B cell (primary cell): ENCODE measurements around the gene LRG1. TPM values are rescaled to one million over a fixed set of nuclear protein-coding genes. Genes with fewer than 3 reads are reported as not detected.

Source experiments
- ATAC-seq: fragments of 200-7000 bp; cut with Tn5 transposase; one replicate; pipeline ENCODE4 v1.10.0; 2021; ENCODE audit warnings: low read depth, mild to moderate bottlenecking, moderate number of reproducible peaks, moderate library complexity
- CTCF ChIA-PET: fragments of 350-600 bp; sonication (Branson Sonifier 250); formaldehyde crosslinking; loops from one replicate; lab custom pipeline; 2021; ENCODE audit warnings: antibody characterized with exemption, inconsistent platforms; lab: Charles Lee
- POLR2A ChIA-PET: fragments of 350-600 bp; sonication (Branson Sonifier 250); formaldehyde crosslinking; loops from one replicate; lab custom pipeline; 2021; ENCODE audit warnings: antibody characterized with exemption; lab: Charles Lee
- DNase-seq: peaks from one replicate; pipeline ENCODE4 v3.0.0; 2013
- H2AFZ ChIP-seq: 2 replicates; pipeline ENCODE4 v1.6.1; 2012; ENCODE audit warnings: mild to moderate bottlenecking, low read depth, low read length; ENCODE audit not compliant: insufficient read depth, poor library complexity, severe bottlenecking
- H3K27ac ChIP-seq, 2 donors: 1 replicate in 1 of 2; 2 replicates in 1 of 2; pipeline ENCODE4 v1.5.1; 2012 to 2013; ENCODE audit warnings: low read length in 2 of 2, mild to moderate bottlenecking in 2 of 2, moderate library complexity in 1 of 2
- H3K27me3 ChIP-seq, 4 experiments: fragments of 200-600 bp in 1 of 4; sonication (generic) in 1 of 4; replicated peaks in 1 of 4; 1 replicate in 2 of 4; 2 replicates in 2 of 4; pipeline versions ENCODE4 v1.6.1 to v1.7.0; 2013 to 2016; ENCODE audit warnings: low read length in 3 of 4, mild to moderate bottlenecking in 2 of 4, mixed read lengths in 1 of 4, moderate library complexity in 1 of 4; ENCODE audit not compliant: insufficient read depth in 4 of 4, control insufficient read depth in 3 of 4; ENCODE audit errors: control extremely low read depth in 1 of 4
- H3K36me3 ChIP-seq, 2 experiments: replicated peaks in 1 of 2; 1 replicate in 1 of 2; 2 replicates in 1 of 2; pipeline versions ENCODE4 v1.6.1 to v1.7.1; 2013; ENCODE audit warnings: low read length in 1 of 2; ENCODE audit not compliant: insufficient read depth in 2 of 2, control insufficient read depth in 1 of 2; ENCODE audit errors: control extremely low read depth in 1 of 2, extremely low read depth in 1 of 2
- H3K4me1 ChIP-seq, 2 donors: fragments of 200-600 bp in 1 of 2; sonication (generic) in 1 of 2; 1 replicate in 1 of 2; 2 replicates in 1 of 2; pipeline versions ENCODE4 v1.5.1 to v1.6.1; 2013 to 2017; ENCODE audit warnings: low read length in 2 of 2; ENCODE audit not compliant: control insufficient read depth in 2 of 2, insufficient read depth in 2 of 2
- H3K4me2 ChIP-seq: replicated peaks from 2 replicates; pipeline ENCODE3; 2012; ENCODE audit warnings: mild to moderate bottlenecking, low read depth, low read length; ENCODE audit not compliant: poor library complexity, severe bottlenecking
- H3K4me3 ChIP-seq, 5 experiments: fragments of 200-600 bp in 1 of 5; sonication (generic) in 1 of 5; 1 replicate in 3 of 5; 2 replicates in 2 of 5; pipeline versions ENCODE4 v1.5.1 to v1.7.0; 2011 to 2016; ENCODE audit warnings: low read length in 4 of 5, mild to moderate bottlenecking in 4 of 5, low read depth in 2 of 5, control low read depth in 1 of 5, moderate library complexity in 1 of 5; ENCODE audit not compliant: insufficient read depth in 1 of 5; ENCODE audit errors: control extremely low read depth in 1 of 5, extremely low read depth in 1 of 5
- H3K79me2 ChIP-seq: fragments of 200-600 bp; sonication (generic); one replicate; pipeline ENCODE4 v1.6.0; 2016; ENCODE audit warnings: low read length; ENCODE audit not compliant: control insufficient read depth, insufficient read depth
- H3K9ac ChIP-seq: fragments of 200-600 bp; sonication (generic); 2 replicates; pipeline ENCODE4 v1.6.1; 2017; ENCODE audit warnings: mild to moderate bottlenecking, low read length, moderate library complexity
- H3K9me3 ChIP-seq, 3 donors: one replicate each; pipeline versions ENCODE4 v1.6.1 to v1.7.1; 2013; ENCODE audit warnings: low read length in 2 of 3; ENCODE audit not compliant: control insufficient read depth in 2 of 3, insufficient read depth in 1 of 3; ENCODE audit errors: control extremely low read depth in 1 of 3
- H4K20me1 ChIP-seq: 2 replicates; pipeline ENCODE4 v1.6.0; 2012; ENCODE audit warnings: mild to moderate bottlenecking, low read length; ENCODE audit not compliant: insufficient read depth, control insufficient read depth, poor library complexity, severe bottlenecking
- H3K27ac Mint-ChIP-seq: one replicate; pipeline ENCODE4 v1.8.0; 2021; ENCODE audit warnings: mixed read lengths
- H3K27me3 Mint-ChIP-seq: one replicate; pipeline ENCODE4 v1.8.0; 2021; ENCODE audit warnings: mixed read lengths
- H3K4me1 Mint-ChIP-seq: one replicate; pipeline ENCODE4 v1.8.0; 2021; ENCODE audit warnings: mixed read lengths
- H3K4me3 Mint-ChIP-seq: one replicate; pipeline ENCODE4 v1.8.0; 2021; ENCODE audit warnings: mixed read lengths
- H3K9me3 Mint-ChIP-seq: one replicate; pipeline ENCODE4 v1.8.0; 2022; ENCODE audit warnings: mixed read lengths; ENCODE audit not compliant: insufficient read depth
- EZH2 ChIP-seq: IDR thresholded peaks from 2 replicates; pipeline ENCODE4 v1.6.1; 2012; ENCODE audit warnings: borderline replicate concordance, low read depth, mild to moderate bottlenecking, moderate library complexity, low read length; ENCODE audit not compliant: insufficient read depth, poor library complexity, severe bottlenecking
- WGBS: methylation state at CpG from one replicate; pipeline ENCODE4 v1.1.5; 2013; ENCODE audit warnings: missing lambda C conversion rate; ENCODE audit not compliant: insufficient coverage; 5-methylcytosine and 5-hydroxymethylcytosine counted together
- intact Hi-C: fragments of 100-400 bp; cut with micrococcal nuclease; formaldehyde crosslinking; loops from one replicate; pipeline ENCODE4 v1.10.0; 2022
- polyA plus RNA-seq: library from polyadenylated mRNA; depleted of rRNA; stranded (reverse); fragments of >200 nt; gene quantifications from 2 replicates; pipeline ENCODE4 v1.2.3, GENCODE V29; 2012
- total RNA-seq, 2 donors: library from RNA; stranded (reverse); fragments of 120-200 nt in 1 of 2; gene quantifications; 1 replicate in 1 of 2; 2 replicates in 1 of 2; pipeline versions ENCODE4 v1.2.3 to v1.2.4, GENCODE V29; 2013 to 2022
- TF ChIP-seq, protein P1 (sequence below): fragments of 200-600 bp; IDR thresholded peaks from one replicate; pipeline ENCODE4 v1.8.0; 2022; ENCODE audit warnings: antibody characterized with exemption, mild to moderate bottlenecking

The LRG1 gene
- total and polyA plus RNA-seq, 2 donors (not counting 1 experiment from before 2014, with no cell fraction given) = 0.21 to 0.27 TPM

DNA sequence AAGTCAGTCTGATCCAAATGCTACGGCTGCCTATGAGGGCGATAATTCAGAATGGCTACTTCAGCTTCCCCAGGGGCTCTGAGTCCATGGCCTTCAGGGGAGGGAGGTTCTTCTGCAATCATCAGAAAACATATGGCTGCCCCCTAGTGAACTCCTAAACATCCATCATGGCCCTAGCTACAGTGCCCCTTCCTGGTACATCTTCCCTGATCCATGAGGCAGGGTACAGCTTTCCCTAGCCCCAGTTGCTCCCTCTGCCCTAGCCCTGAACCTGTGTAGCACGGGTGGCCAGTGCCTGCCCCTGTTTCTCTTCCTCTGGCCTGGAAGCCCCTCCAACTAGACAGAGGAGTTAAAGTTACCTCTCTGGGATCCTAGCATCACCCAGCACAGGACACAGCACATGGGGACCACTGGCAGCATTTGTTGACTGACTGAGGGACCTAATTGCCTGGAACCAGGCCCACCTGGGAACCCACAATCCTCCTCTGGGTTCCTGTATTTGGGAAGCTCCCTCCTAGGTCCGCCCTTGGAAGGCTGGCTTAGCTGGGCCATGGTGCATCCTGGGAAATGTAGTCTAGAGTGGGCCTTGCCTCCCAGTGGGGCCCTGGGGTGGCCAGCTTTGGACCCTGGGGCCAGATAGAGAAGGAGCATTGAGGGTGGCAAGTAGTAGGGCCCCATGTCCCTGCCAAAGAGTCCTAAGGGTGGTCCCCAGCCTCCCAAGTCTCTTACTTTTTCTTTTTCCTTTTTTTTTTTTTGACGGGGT lies 37.4 kb upstream of the LRG1 start:
- POLR2A ChIA-PET = interaction anchor here (0.8 kb wide), 1 partner anchor 29 kb away, joined by 4 read pairs; no protein-coding TSS in a partner anchor
- Histone ChIP-seq H3K4me1 (peaks cover 3 to 4% of the 10 kb centered on the region in 2 donors), H3K4me2 (no peak overlapping the region), H3K27me3 (peaks cover 0 to 58% (median 24%) of the 10 kb centered on the region in 4 experiments), H4K20me1 (no peaks in the 10 kb centered on the region), H3K9ac (no peak overlapping the region), H3K9me3 (peaks cover 0 to 12% (median 0%) of the 10 kb centered on the region in 3 donors), H2AFZ (no peak overlapping the region), H3K4me3 (no peak overlapping the region), H3K79me2 (no peaks in the 10 kb centered on the region), H3K27ac (no peak overlapping the region), H3K36me3 (no peaks in the 10 kb centered on the region)
- peaks cover 38% of the 10 kb centered on the region for H3K27me3 Mint-ChIP-seq
- no peak overlapping the region for H3K27ac Mint-ChIP-seq
- CTCF ChIA-PET = interaction anchor here (1.1 to 4.2 kb wide), 6 partner anchors 8 to 60 kb away, joined by 3 to 51 read pairs (median 7); no protein-coding TSS in a partner anchor
- no peak overlapping the region for H3K4me3 Mint-ChIP-seq
- H3K9me3 Mint-ChIP-seq = no peaks in the 10 kb centered on the region
- ATAC-seq = no peak
- no peak for TF ChIP-seq EZH2
- TF ChIP-seq, protein P1, sequence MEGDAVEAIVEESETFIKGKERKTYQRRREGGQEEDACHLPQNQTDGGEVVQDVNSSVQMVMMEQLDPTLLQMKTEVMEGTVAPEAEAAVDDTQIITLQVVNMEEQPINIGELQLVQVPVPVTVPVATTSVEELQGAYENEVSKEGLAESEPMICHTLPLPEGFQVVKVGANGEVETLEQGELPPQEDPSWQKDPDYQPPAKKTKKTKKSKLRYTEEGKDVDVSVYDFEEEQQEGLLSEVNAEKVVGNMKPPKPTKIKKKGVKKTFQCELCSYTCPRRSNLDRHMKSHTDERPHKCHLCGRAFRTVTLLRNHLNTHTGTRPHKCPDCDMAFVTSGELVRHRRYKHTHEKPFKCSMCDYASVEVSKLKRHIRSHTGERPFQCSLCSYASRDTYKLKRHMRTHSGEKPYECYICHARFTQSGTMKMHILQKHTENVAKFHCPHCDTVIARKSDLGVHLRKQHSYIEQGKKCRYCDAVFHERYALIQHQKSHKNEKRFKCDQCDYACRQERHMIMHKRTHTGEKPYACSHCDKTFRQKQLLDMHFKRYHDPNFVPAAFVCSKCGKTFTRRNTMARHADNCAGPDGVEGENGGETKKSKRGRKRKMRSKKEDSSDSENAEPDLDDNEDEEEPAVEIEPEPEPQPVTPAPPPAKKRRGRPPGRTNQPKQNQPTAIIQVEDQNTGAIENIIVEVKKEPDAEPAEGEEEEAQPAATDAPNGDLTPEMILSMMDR = no peak
- intact Hi-C loops = no loop called here
- WGBS = 74% methylated on average over 4 of the region's 5 CpGs
- peaks cover 4% of the 10 kb centered on the region for H3K4me1 Mint-ChIP-seq
- DNase-seq = no peak
